Central memory CD8-positive, alpha-beta T cell (primary cell): ENCODE results near the gene ERVMER34-1.
A peak's percentile ranks its signal among the peaks of the same experiment; 100 is the strongest.

Source experiments
- ATAC-seq: fragments of 150-1000 bp; cut with Tn5 transposase; replicated peaks from 2 replicates; pipeline ENCODE4 v1.10.0; 2022; ENCODE audit warnings: mild to moderate bottlenecking, moderate FRiP score, moderate number of reproducible peaks; ENCODE audit not compliant: poor library complexity, severe bottlenecking; ENCODE audit errors: extremely low read depth
- DNase-seq, 2 donors: peaks; one replicate each; pipeline ENCODE4 v3.0.0; 2021; ENCODE audit warnings: low spot score in 2 of 2
- H3K27ac Mint-ChIP-seq: one replicate; pipeline ENCODE4 v1.8.0; 2022; ENCODE audit warnings: low read depth, mild to moderate bottlenecking, moderate library complexity, mixed read lengths
- H3K27me3 Mint-ChIP-seq: one replicate; pipeline ENCODE4 v1.8.0; 2022; ENCODE audit warnings: mixed read lengths
- H3K36me3 Mint-ChIP-seq: one replicate; pipeline ENCODE4 v1.8.0; 2022; ENCODE audit warnings: mild to moderate bottlenecking, moderate library complexity, mixed read lengths; ENCODE audit not compliant: insufficient read depth
- H3K4me1 Mint-ChIP-seq: one replicate; pipeline ENCODE4 v1.8.0; 2022; ENCODE audit warnings: mixed read lengths
- H3K4me3 Mint-ChIP-seq: one replicate; pipeline ENCODE4 v1.8.0; 2022; ENCODE audit warnings: mild to moderate bottlenecking, moderate library complexity, mixed read lengths
- H3K9me3 Mint-ChIP-seq: one replicate; pipeline ENCODE4 v1.8.0; 2022; ENCODE audit warnings: mixed read lengths

Gene ERVMER34-1

DNA sequence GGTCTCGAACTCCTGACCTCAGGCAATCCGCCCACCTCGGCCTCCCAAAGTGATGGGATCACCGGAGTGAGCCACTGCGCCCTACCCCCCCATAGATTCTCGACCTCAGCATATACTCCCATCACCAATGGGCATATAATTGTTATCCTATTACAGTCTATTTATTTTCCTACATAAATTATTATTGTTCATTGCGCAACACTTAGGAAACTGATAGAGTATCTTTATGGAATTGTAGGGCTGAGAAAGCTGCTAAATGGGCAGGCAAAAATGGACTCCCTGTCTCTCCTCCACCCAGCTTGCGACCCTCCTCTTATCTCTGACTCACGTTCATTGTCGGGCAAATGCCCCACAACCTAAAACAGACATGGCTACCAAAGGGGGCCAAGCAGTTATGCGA, 1.0 kb downstream of the ERVMER34-1 start:
- Mint-ChIP-seq H3K4me1 (no peaks in the 10 kb centered on the region), H3K27me3 (peaks cover 97% of the 10 kb centered on the region), H3K4me3 (peak overlapping the region; percentile 60), H3K9me3 (no peaks in the 10 kb centered on the region), H3K36me3 (no peaks in the 10 kb centered on the region), H3K27ac (no peak overlapping the region)
- ATAC-seq, result no peak
- DNase-seq, result no peak

DNA sequence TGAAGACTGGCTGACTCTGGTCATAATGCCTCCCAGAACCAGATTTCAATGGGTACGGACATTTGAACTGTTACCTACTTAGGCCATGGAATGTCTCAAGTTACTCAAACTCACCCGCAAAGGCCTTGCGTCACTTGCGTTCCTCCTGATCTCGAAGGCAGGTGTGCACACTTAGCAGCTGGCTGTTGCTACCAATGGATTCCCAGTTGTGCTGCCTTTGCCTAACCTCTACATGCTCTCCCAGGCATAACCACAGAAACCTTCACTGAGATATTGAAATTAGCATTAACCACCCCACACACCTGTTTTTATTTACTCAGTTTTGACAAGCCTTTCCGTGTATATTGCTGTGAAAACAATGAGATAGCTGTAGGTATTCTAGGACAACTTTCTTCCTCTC, 2.8 kb downstream of the ERVMER34-1 start:
- ATAC-seq (no peak), DNase-seq (no peak)
- no peak overlapping the region for H3K27ac Mint-ChIP-seq
- no peaks in the 10 kb centered on the region for H3K4me1 Mint-ChIP-seq
- H3K27me3 Mint-ChIP-seq, result peaks cover 97% of the 10 kb centered on the region
- H3K36me3 Mint-ChIP-seq, result no peaks in the 10 kb centered on the region
- no peak overlapping the region for H3K4me3 Mint-ChIP-seq
- no peaks in the 10 kb centered on the region for H3K9me3 Mint-ChIP-seq

DNA sequence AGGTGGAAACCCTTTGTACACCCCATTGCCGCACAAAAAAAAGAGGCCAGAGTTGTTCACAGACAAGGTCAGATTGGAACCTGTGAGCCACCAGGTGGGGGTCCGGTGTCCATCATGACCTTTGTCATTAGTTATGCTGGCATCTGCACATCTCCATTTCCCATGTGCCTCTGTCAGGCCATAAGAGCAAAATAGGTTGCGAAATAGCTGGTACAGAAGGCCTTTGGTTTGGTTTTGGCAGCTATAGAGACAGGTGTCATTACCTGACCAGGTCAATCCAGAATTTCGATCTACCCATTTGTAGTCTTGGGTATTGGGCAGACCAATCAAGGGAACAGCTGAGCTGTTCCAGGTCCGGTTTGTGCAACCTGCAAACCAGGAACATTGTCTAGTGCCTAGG, 6.6 kb downstream of the ERVMER34-1 start:
- H3K4me1 Mint-ChIP-seq, result no peaks in the 10 kb centered on the region
- H3K36me3 Mint-ChIP-seq, result no peaks in the 10 kb centered on the region
- H3K27me3 Mint-ChIP-seq, result peaks cover 60% of the 10 kb centered on the region
- no peak overlapping the region for H3K27ac Mint-ChIP-seq
- H3K4me3 Mint-ChIP-seq, result no peak overlapping the region
- no peak for ATAC-seq
- no peaks in the 10 kb centered on the region for H3K9me3 Mint-ChIP-seq
- no peak for DNase-seq

DNA sequence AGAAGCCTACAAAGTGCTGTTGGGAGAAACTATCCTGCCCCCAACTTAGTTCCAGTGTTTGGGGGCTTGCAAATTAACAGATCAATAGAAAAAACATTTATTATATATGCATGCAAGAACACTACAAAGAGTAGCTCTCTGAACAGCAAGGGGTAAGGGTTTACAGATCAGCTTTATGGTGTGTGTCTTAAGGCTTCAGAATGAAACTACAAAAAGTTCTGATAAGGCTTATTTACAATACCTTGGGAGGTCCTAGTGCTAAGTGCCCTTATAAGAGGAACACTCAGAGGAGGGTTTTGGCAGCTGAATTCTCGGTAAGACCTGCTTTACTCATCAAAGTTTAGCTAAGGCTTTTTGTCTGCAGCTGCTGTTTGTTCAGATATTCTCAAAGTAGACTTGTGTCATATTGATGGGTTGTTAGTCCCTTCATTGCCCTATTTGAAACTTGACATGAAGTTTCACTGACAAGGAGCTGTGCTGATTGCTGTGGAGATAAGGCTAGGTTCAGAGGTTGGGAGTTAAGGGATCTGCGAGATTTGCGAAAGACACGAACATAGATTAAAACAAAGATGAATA, 7.7 kb downstream of the ERVMER34-1 start:
- ATAC-seq, result no peak
- H3K27ac Mint-ChIP-seq, result no peak overlapping the region
- no peaks in the 10 kb centered on the region for H3K36me3 Mint-ChIP-seq
- no peaks in the 10 kb centered on the region for H3K4me1 Mint-ChIP-seq
- H3K27me3 Mint-ChIP-seq, result peaks cover 50% of the 10 kb centered on the region
- H3K9me3 Mint-ChIP-seq, result no peaks in the 10 kb centered on the region
- no peak for DNase-seq
- no peak overlapping the region for H3K4me3 Mint-ChIP-seq

DNA sequence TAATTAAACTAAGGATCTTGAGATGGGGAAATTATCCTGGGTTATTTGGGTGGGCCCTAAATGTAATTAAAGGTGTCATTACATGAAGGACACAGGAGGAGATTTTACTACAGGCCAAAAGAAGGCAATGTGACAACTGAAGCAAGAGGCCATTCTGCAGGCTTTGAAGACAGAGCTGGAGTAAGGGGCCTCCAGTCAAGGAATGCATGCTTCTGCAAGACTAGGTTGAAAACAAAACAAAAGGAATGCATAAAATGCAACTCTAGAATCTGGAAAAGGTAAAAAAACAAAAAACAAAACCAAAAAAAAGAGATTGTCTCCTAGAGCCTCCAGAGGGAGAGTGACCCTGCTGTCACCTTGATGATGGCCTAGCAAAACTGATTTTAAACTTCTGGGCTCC, 21.6 kb downstream of the ERVMER34-1 start:
- H3K36me3 Mint-ChIP-seq, result no peaks in the 10 kb centered on the region
- DNase-seq, result no peak
- no peaks in the 10 kb centered on the region for H3K9me3 Mint-ChIP-seq
- no peaks in the 10 kb centered on the region for H3K4me1 Mint-ChIP-seq
- H3K4me3 Mint-ChIP-seq, result no peak overlapping the region
- no peak for ATAC-seq
- no peak overlapping the region for H3K27ac Mint-ChIP-seq
- no peaks in the 10 kb centered on the region for H3K27me3 Mint-ChIP-seq

DNA sequence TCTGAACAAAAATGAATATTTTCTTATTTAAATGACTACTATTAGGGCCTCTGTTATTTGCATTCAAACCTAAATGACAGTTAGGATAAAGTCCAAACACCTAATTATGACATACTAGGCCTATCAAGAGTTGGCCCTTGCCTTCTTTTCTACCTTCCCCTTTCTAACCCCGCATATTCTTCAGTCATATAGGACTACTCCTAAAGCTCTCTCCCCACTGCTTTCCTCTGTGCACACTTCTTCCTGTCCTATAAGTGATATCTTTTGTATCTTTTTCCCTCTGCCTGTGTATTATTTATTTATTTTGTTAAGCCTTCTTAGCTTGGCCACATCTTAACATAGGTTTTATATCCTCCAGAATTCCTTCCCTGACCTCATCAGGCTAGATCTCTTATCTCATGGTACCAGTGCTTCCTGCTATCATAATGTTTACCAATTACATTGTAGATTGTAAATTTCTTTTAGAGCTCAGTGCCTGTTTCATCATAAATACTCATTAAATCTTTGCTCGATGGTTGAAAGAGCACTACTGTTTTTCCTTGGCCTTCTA, 22.5 kb downstream of the ERVMER34-1 start:
- H3K9me3 Mint-ChIP-seq, result no peaks in the 10 kb centered on the region
- ATAC-seq, result no peak
- DNase-seq, result no peak
- H3K27me3 Mint-ChIP-seq, result no peaks in the 10 kb centered on the region
- no peak overlapping the region for H3K4me3 Mint-ChIP-seq
- H3K36me3 Mint-ChIP-seq, result no peaks in the 10 kb centered on the region
- no peak overlapping the region for H3K27ac Mint-ChIP-seq
- no peaks in the 10 kb centered on the region for H3K4me1 Mint-ChIP-seq

DNA sequence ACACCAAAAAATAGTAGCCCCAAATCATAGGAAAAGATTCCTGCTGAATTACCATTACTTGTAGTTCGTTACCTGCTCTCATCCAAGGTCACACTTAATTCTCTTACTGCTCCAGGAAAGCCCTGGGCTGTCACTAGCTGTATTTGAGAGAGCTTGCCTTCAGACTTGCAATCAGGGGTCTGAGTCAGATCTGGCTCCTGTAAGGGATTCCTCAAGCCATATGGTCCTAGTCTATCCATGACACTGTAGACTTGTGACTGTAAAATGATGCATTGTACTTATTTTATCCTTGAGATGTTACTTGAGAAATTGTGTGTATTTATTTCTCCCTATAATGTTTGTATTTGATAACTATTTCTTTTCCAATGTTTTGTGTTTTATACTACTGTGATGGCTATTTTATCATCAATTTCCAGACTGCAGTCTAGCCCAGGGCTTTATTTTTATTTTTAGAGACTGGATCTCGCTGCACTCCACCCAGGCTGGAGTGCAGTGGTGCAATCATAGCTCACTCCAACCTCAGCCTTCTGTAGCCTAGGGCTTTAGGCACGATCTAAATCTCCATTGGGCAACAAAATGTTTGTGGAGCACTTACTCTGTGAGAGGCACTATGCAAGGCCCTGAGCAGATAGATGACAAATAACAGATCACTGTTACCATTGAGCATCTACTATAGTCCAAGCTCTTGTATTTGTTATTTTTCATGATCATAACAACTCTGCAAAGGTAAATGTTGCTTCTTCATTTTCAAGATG, 24.2 kb downstream of the ERVMER34-1 start:
- H3K27me3 Mint-ChIP-seq, result no peaks in the 10 kb centered on the region
- ATAC-seq (no peak), DNase-seq (no peak)
- peaks cover 7% of the 10 kb centered on the region for H3K36me3 Mint-ChIP-seq
- peaks cover 9% of the 10 kb centered on the region for H3K4me1 Mint-ChIP-seq
- H3K9me3 Mint-ChIP-seq, result no peaks in the 10 kb centered on the region
- no peak overlapping the region for H3K4me3 Mint-ChIP-seq
- no peak overlapping the region for H3K27ac Mint-ChIP-seq

DNA sequence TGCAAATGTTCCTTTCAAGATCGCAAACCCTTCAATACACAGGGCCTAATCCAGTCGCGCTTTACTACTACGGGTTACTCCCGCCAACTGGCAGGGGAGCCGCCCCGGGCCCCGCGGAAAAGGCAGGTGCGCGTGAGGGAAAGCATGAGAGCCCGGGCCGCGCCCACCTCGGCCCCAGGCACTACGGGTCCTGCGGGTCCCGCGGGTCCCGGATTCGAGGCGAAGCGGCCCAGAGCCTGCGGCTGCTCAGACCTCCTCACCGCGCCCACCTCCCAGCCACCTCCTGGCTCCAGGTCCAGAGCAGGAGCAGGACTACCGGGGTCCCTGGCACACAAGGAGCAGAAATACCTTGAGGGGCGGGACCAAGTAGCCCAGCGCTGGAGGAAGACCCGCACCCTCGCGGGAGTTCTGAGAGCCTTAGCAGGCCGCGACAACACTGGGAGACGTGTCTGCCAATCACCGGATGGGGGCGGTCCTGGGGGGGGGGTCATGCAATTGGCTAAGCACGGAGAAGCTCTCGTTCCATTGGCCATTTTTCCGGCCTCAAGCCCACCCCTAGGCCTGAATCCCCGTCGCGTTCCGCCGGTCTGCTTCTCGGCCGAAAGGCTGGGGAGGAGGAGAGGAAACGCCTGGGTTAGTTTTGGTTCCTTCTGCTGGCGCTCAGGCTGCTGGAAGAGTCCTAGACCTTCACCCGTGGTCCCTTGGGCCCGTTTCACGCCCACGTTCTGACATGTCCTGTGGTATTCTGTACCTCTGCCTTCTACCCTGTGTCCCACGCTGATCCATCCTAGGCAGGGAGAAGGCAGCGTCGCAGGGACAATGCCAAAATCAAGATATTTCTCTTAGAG, 29.0 kb downstream of the ERVMER34-1 start:
- Mint-ChIP-seq H3K27ac (peak overlapping the region; percentile 91), H3K4me1 (peaks cover 9% of the 10 kb centered on the region), H3K36me3 (peaks cover 10% of the 10 kb centered on the region), H3K9me3 (no peaks in the 10 kb centered on the region), H3K4me3 (peak overlapping the region; percentile 63), H3K27me3 (no peaks in the 10 kb centered on the region)
- ATAC-seq (peak; percentile 99), DNase-seq (peak; percentile 59 to 76)

DNA sequence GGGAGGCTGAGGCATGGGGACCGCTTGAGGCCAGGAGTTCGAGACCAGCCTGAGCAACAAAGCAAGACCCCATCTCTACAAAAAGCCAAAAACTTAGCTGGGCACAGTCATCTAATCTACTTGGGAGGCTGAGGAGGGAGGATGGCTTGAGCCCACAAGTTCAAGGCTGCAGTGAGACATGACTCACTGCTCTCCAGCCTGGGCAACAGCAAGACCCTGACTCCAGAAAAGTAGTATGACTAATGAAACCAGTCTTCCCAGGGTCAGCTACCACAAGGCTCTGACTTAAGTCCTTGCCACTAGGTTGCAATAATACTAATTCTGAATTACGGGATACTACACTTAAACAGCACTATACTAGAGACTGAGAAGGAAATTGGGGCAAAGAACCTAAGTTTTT, 33.1 kb downstream of the ERVMER34-1 start:
- Mint-ChIP-seq H3K4me1 (peaks cover 43% of the 10 kb centered on the region), H3K27ac (no peak overlapping the region), H3K9me3 (no peaks in the 10 kb centered on the region), H3K27me3 (no peaks in the 10 kb centered on the region), H3K36me3 (peaks cover 12% of the 10 kb centered on the region), H3K4me3 (no peak overlapping the region)
- no peak for ATAC-seq
- DNase-seq, result no peak

DNA sequence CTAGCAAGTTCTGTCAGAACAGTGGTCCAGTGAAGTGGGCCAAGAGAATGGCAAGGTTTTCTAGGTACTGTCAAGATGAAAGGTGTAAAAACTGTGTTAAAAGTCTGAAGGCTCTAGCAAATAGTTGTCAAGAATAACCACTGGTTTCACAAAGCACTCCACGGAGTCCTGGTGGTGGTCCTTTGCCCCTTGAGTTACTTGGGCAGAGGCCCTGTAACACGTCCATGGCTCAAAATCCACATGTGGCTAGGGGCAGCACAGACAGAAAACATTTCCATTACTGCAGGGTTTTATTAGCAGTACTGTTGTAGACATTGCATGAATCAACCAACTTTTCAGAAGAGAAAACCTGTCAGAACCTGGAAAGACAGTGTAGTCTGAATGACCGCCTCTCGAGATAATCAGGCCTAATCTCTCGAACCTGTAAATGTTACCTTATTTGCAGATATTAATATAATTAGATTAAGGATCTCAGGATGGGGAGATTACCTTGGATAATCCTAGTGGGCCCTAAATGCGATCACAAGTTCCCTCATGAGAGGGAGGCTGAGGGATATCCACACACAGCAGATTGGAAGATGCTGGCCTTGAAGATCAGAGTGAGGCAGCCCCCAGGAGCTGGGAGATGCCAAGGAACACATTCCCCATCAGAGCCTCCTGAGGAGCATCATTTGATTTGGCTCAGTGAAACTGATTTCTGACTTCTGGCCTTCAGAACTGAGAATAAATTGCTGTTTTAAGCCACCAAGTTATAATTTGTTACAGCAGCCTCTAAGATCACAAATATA, 34.7 kb downstream of the ERVMER34-1 start:
- H3K27me3 Mint-ChIP-seq, result no peaks in the 10 kb centered on the region
- no peaks in the 10 kb centered on the region for H3K9me3 Mint-ChIP-seq
- peaks cover 13% of the 10 kb centered on the region for H3K36me3 Mint-ChIP-seq
- no peak overlapping the region for H3K4me3 Mint-ChIP-seq
- no peak for ATAC-seq
- DNase-seq, result no peak
- peaks cover 39% of the 10 kb centered on the region for H3K4me1 Mint-ChIP-seq
- H3K27ac Mint-ChIP-seq, result no peak overlapping the region

DNA sequence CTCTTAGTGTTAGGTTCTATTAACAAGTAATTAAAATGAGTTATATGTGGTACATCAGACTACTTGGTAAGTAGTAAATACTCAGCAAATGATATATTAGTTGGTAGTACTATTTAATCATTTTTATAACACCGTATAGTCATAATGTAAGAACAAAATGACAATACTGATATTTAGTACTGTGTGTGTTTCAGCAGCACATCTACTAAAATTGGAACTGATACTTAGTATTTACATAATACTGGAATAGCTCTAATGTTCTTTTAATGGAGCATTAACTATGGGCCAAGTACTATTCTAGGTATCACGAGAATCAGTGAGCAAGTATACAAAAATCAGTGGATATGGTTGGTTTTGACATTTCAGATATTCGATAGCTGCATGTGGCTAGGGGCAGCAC, 35.3 kb downstream of the ERVMER34-1 start:
- Mint-ChIP-seq H3K9me3 (no peaks in the 10 kb centered on the region), H3K27me3 (no peaks in the 10 kb centered on the region), H3K36me3 (peaks cover 12% of the 10 kb centered on the region), H3K4me1 (peaks cover 39% of the 10 kb centered on the region), H3K27ac (no peak overlapping the region), H3K4me3 (no peak overlapping the region)
- no peak for DNase-seq
- no peak for ATAC-seq

DNA sequence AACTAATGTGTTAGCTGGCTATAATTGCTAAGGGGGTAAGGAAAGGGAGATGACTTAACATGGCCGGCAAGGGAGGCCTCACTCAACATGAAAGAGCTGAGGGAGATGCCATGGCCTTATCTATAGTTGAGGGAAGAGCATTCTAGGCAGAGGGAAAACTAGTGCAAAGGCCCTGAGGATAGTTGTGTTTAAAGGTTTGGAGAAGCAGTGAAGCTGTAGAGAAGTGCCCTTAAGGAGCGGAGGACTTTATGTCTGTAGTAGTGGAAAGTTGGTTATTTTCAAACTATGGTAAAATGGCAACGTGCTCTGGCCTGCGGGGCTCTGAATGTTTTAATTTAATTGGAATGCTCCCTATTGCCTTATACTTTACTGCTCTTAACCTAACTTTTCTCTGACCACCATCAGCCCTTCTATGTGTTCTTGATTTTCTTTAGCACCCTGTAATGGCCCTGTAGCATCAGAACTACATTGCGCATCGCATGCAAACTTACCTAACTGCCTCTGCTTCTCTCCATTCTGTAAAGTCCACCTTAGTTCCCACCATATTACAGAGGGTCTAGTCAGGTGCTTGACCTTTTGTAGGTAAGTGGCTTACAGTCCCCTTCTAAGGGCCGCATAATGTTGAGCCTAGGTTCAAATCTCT, 35.8 kb downstream of the ERVMER34-1 start:
- Mint-ChIP-seq H3K4me3 (no peak overlapping the region), H3K9me3 (no peaks in the 10 kb centered on the region), H3K36me3 (peaks cover 12% of the 10 kb centered on the region), H3K27ac (no peak overlapping the region), H3K27me3 (no peaks in the 10 kb centered on the region), H3K4me1 (peaks cover 39% of the 10 kb centered on the region)
- ATAC-seq (no peak), DNase-seq (no peak)
